HepG2 (cell line): ENCODE results near the gene NPAS2. TPM values are rescaled to one million over a fixed set of nuclear protein-coding genes. Genes with fewer than 3 reads are reported as not detected.

Experiments
- CAMTA2 ChIP-seq: sonication (generic); formaldehyde crosslinking; IDR thresholded peaks from 2 replicates; pipeline ENCODE4 v1.4.0; 2020; ENCODE audit warnings: mild to moderate bottlenecking, missing genetic modification reagents, borderline replicate concordance
- FOSL1 ChIP-seq: sonication (generic); formaldehyde crosslinking; IDR thresholded peaks from 2 replicates; pipeline ENCODE4 v1.9.0; 2021; ENCODE audit warnings: missing genetic modification reagents, borderline replicate concordance
- GLI4 ChIP-seq: sonication (generic); formaldehyde crosslinking; IDR thresholded peaks from 2 replicates; pipeline ENCODE4 v1.5.1; 2020; ENCODE audit warnings: missing genetic modification reagents, mild to moderate bottlenecking, moderate library complexity, borderline replicate concordance
- HNF4A ChIP-seq: sonication (generic); formaldehyde crosslinking; IDR thresholded peaks from 2 replicates; pipeline ENCODE4 v1.4.0; 2020; ENCODE audit warnings: missing genetic modification reagents
- MAFK ChIP-seq, 2 experiments: IDR thresholded peaks in 1 of 2; conservative IDR thresholded peaks in 1 of 2; 2 replicates each; pipeline ENCODE4 v1.6.1; 2011; ENCODE audit warnings: improper control_type of control experiment in 2 of 2, low read length in 2 of 2
- MTA1 ChIP-seq: sonication (generic); formaldehyde crosslinking; IDR thresholded peaks from 2 replicates; pipeline ENCODE4 v1.4.0; 2020; ENCODE audit warnings: missing genetic modification reagents, mild to moderate bottlenecking, borderline replicate concordance
- NFKBIZ ChIP-seq: IDR thresholded peaks from 2 replicates; pipeline ENCODE4 v1.6.1; 2018; ENCODE audit warnings: missing genetic modification reagents, missing compliant biosample characterization
- SALL2 ChIP-seq: sonication (generic); formaldehyde crosslinking; IDR thresholded peaks from 2 replicates; pipeline ENCODE4 v1.8.1; 2023; ENCODE audit warnings: mild to moderate bottlenecking, missing genetic modification reagents, inconsistent platforms
- TOPORS ChIP-seq: sonication (generic); formaldehyde crosslinking; IDR thresholded peaks from 2 replicates; pipeline ENCODE4 v1.8.0; 2023; ENCODE audit warnings: mild to moderate bottlenecking, missing genetic modification reagents
- TP53 ChIP-seq: sonication (generic); formaldehyde crosslinking; conservative IDR thresholded peaks from 2 replicates; pipeline ENCODE4 v1.4.0; 2020; ENCODE audit warnings: missing genetic modification reagents
- ZBTB1 ChIP-seq: sonication (generic); formaldehyde crosslinking; IDR thresholded peaks from 2 replicates; pipeline ENCODE4 v1.4.0; 2020; ENCODE audit warnings: missing genetic modification reagents, borderline replicate concordance
- ZNF331 ChIP-seq: sonication (generic); formaldehyde crosslinking; IDR thresholded peaks from 2 replicates; pipeline ENCODE4 v1.4.0; 2020; ENCODE audit warnings: missing genetic modification reagents
- ZNF430 ChIP-seq: sonication (generic); formaldehyde crosslinking; IDR thresholded peaks from 2 replicates; pipeline ENCODE4 v1.9.0; 2021; ENCODE audit warnings: mild to moderate bottlenecking, missing genetic modification reagents
- ZNF460 ChIP-seq: sonication (generic); formaldehyde crosslinking; IDR thresholded peaks from 2 replicates; pipeline ENCODE4 v1.5.1; 2020; ENCODE audit warnings: missing genetic modification reagents, mild to moderate bottlenecking, borderline replicate concordance
- polyA plus RNA-seq, 8 experiments: library from polyadenylated mRNA; depleted of rRNA in 3 of 8; stranded (reverse) in 7 of 8; unstranded in 1 of 8; fragments of >200 nt; fragmentation: Illumina TruSeq in 4 of 8; extraction: Trizol in 4 of 8; gene quantifications; 2 replicates each; pipeline versions ENCODE4 v1.2.1 to v1.2.3, GENCODE V29; 2011 to 2016; ENCODE audit warnings: low read depth in 4 of 8, missing spikeins in 1 of 8, mixed read lengths in 1 of 8; ENCODE audit not compliant: insufficient read depth in 1 of 8
- total RNA-seq, 5 experiments: library from RNA; depleted of rRNA; stranded (reverse); fragments of >200 nt; fragmentation: Illumina TruSeq; extraction: Trizol; gene quantifications; 2 replicates each; pipeline ENCODE4 v1.2.3, GENCODE V29; 2016; ENCODE audit warnings: low read depth in 1 of 5
- TF ChIP-seq, protein P1 (sequence below), 2 experiments: sonication (generic) in 1 of 2; formaldehyde crosslinking in 1 of 2; IDR thresholded peaks; 2 replicates each; pipeline versions ENCODE4 v1.6.1 to v1.9.0; 2014 to 2022; ENCODE audit warnings: antibody characterized with exemption in 1 of 2, borderline replicate concordance in 1 of 2, inconsistent platforms in 1 of 2, low read depth in 1 of 2, missing genetic modification reagents in 1 of 2
- TF ChIP-seq, protein P2 (sequence below): fragments of 450-650 bp; IDR thresholded peaks from 2 replicates; pipeline ENCODE4 v1.6.1; 2017; ENCODE audit warnings: mild to moderate bottlenecking
- TF ChIP-seq, protein P3 (sequence below): IDR thresholded peaks from 2 replicates; pipeline ENCODE4 v1.6.1; 2016; ENCODE audit warnings: low read depth, control low read depth

The NPAS2 gene
- total and polyA plus RNA-seq, 2 of the 13 experiments (the other 11 are each of a cell fraction or from before 2014, with no cell fraction given): 14.8 to 37.5 TPM

DNA sequence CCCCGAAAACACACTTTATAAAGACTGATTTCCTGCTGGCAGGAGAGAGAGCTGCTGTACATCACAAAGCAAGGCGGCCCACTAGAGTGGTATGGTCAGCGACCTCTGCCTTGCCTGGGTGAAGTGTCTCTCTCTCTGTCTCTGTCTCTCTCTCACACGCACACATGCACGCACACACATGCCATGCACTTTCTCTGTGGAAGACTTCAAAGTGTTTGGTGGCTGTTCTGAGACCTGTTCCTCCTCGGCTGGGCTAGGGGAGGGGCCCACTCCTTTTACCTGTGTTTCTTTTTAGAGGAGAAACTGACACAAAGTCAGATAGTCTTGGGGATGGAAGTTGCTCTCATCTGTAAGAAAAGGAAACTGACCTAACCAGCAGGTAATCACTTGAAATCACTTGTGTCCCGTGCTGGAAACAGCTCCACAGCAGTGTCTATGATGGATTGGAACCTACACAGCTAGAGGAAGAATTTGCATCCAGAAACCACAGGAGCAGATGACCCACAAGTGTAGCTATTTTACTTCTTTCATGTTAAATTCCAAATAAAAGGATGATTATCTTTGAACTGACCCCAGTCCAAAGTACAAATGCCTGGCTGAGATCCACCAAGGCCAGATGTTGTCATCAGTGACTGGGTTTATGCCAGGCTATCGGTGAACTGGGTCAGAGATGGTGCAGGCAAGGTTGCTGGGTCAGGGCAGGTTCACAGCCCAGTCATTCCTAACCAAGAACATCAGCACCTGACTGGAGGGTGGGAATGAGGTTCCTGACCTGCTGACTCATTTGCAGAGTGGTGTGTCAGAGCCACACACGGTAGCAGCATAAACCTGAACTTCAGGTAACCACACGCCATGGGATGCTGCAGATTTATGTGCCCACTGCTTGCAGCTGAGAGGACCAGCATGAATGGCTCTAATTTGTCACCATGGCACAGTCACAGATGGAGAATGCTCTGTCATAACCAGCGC is 63.0 kb downstream of the NPAS2 start (continued):
- TF ChIP-seq ZNF430 (peak; percentile 61; the same call in 1 of the 2 replicates), GLI4 (CRISPR knock-in tag) (no peak), NFKBIZ (CRISPR knock-in tag) (peak; percentile 70; the same call in 1 of the 2 replicates), CAMTA2 (CRISPR knock-in tag) (no peak), ZBTB1 (CRISPR knock-in tag) (no peak), MAFK (conservative IDR thresholded peaks at IDR 0.05 in 1 of 2, IDR thresholded peaks at IDR 0.05 in 1 of 2; ENCODE audit: low read length in 2 of 2) (peak; percentile 65 to 90), TOPORS (CRISPR knock-in tag) (0 out of 2 replicates have a peak, but pooled peaks have one; percentile 42), MTA1 (CRISPR knock-in tag) (peak; percentile 73), SALL2 (0 out of 2 replicates have a peak, but pooled peaks have one; percentile 34), TP53 (no peak), FOSL1 (CRISPR knock-in tag) (peak; percentile 60; the same call in 1 of the 2 replicates), ZNF460 (CRISPR knock-in tag) (no peak), ZNF331 (CRISPR knock-in tag) (0 out of 2 replicates have a peak, but pooled peaks have one; percentile 20), HNF4A (CRISPR knock-in tag) (peak; percentile 97)
- TF ChIP-seq, protein P1, sequence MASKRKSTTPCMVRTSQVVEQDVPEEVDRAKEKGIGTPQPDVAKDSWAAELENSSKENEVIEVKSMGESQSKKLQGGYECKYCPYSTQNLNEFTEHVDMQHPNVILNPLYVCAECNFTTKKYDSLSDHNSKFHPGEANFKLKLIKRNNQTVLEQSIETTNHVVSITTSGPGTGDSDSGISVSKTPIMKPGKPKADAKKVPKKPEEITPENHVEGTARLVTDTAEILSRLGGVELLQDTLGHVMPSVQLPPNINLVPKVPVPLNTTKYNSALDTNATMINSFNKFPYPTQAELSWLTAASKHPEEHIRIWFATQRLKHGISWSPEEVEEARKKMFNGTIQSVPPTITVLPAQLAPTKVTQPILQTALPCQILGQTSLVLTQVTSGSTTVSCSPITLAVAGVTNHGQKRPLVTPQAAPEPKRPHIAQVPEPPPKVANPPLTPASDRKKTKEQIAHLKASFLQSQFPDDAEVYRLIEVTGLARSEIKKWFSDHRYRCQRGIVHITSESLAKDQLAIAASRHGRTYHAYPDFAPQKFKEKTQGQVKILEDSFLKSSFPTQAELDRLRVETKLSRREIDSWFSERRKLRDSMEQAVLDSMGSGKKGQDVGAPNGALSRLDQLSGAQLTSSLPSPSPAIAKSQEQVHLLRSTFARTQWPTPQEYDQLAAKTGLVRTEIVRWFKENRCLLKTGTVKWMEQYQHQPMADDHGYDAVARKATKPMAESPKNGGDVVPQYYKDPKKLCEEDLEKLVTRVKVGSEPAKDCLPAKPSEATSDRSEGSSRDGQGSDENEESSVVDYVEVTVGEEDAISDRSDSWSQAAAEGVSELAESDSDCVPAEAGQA (IDR thresholded peaks at IDR 0.05; ENCODE audit: low read depth): peak; percentile 16; the same call in 1 of the 2 replicates
- TF ChIP-seq, protein P1 (CRISPR knock-in tag; IDR thresholded peaks at IDR 0.05; ENCODE audit: borderline replicate concordance): no peak
- TF ChIP-seq, protein P2, sequence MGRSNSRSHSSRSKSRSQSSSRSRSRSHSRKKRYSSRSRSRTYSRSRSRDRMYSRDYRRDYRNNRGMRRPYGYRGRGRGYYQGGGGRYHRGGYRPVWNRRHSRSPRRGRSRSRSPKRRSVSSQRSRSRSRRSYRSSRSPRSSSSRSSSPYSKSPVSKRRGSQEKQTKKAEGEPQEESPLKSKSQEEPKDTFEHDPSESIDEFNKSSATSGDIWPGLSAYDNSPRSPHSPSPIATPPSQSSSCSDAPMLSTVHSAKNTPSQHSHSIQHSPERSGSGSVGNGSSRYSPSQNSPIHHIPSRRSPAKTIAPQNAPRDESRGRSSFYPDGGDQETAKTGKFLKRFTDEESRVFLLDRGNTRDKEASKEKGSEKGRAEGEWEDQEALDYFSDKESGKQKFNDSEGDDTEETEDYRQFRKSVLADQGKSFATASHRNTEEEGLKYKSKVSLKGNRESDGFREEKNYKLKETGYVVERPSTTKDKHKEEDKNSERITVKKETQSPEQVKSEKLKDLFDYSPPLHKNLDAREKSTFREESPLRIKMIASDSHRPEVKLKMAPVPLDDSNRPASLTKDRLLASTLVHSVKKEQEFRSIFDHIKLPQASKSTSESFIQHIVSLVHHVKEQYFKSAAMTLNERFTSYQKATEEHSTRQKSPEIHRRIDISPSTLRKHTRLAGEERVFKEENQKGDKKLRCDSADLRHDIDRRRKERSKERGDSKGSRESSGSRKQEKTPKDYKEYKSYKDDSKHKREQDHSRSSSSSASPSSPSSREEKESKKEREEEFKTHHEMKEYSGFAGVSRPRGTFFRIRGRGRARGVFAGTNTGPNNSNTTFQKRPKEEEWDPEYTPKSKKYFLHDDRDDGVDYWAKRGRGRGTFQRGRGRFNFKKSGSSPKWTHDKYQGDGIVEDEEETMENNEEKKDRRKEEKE: no peak
- TF ChIP-seq, protein P3, sequence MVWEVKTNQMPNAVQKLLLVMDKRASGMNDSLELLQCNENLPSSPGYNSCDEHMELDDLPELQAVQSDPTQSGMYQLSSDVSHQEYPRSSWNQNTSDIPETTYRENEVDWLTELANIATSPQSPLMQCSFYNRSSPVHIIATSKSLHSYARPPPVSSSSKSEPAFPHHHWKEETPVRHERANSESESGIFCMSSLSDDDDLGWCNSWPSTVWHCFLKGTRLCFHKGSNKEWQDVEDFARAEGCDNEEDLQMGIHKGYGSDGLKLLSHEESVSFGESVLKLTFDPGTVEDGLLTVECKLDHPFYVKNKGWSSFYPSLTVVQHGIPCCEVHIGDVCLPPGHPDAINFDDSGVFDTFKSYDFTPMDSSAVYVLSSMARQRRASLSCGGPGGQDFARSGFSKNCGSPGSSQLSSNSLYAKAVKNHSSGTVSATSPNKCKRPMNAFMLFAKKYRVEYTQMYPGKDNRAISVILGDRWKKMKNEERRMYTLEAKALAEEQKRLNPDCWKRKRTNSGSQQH (CRISPR knock-in tag): peak; percentile 73; the same call in 1 of the 2 replicates
